ENCODE measurements around the gene PXDN.
"Not testable (repeated sequence)": the region's sequence is repeated elsewhere in the genome, so short reads cannot be mapped to it uniquely, and the experiment has no call there.

The PXDN gene

DNA sequence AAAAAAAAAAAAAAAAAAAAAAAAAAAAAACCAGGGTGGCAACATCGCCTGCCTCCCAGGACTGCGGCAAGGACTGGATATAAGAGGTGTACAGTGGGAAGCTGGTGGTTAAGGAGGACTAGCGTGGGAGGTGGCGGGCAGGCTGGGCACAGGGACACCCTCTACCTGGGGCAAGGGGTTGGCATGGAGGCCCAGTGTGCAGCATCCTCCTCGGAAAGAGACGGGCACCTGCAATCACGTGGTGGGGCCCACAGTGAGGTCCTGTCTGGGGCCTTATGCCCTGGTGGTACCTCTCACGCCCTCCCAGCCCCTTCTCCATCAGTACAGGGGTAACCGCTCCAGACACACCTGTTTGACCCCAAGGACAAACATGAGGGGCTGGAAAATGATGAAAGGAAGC, 27.9 kb downstream of the PXDN start:
- H3K9me3 Mint-ChIP-seq: no peaks in the 10 kb centered on the region
- no peak overlapping the region for H3K27ac Mint-ChIP-seq
- H3K4me3 Mint-ChIP-seq: no peak overlapping the region
- no peaks in the 10 kb centered on the region for H3K36me3 Mint-ChIP-seq (ENCODE audit: low read depth)
- DNase-seq: no peak
- peaks cover 3% of the 10 kb centered on the region for H3K27me3 Mint-ChIP-seq
- no peaks in the 10 kb centered on the region for H3K4me1 Mint-ChIP-seq (ENCODE audit: low read depth)

- not testable (repeated sequence) for H3K36me3 Mint-ChIP-seq (ENCODE audit: low read depth); H3K27ac Mint-ChIP-seq; H3K4me1 Mint-ChIP-seq (ENCODE audit: low read depth)
Observed at GRCh38 chr2:1716014-1716305, 28.4 kb downstream of the PXDN start.

DNA sequence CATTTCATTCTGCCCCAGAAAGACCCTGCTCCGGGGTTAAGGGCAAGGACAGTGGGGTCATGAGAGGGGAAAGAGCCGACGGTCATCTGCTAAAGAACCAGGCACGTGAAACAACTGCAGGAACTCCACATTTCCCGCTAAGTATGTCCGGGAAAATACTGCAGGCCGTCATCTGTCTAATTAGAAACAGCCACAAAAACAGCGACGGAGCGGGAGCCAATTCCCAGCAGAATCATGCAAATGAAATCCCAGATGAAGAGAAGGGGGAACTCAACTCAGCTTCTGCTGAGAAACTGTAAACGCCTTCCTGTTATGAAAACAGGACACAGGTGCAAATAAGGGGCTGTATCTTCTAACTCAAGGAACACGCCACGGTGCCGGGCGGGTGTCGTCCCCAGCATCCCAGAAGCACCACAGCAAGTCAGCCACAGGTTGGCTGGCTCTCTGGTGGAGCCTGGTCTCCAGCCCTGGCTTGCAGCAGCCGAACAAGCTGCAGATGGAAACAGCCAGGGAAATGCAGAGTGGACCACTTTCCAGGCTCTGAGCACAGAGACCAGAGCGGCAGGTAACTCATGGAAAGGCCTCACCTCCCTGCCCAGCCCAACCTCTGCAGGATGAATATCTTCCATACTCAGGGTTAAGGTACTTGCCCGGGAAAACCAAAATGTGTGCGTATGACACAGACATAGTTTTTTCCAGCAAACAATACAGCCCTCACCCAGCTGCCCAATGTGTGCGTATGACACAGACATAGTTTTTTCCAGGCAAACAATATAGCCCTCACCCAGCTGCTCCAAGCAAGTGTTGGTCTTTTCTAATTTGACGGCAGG, 28.9 kb downstream of the PXDN start:
- Mint-ChIP-seq H3K27ac (no peak overlapping the region), H3K4me3 (no peak overlapping the region), H3K27me3 (peaks cover 3% of the 10 kb centered on the region), H3K9me3 (no peaks in the 10 kb centered on the region), H3K4me1 (ENCODE audit: low read depth) (no peaks in the 10 kb centered on the region), H3K36me3 (ENCODE audit: low read depth) (no peaks in the 10 kb centered on the region)
- no peak for DNase-seq

More at GRCh38 chr2:1716014-1716305, 28.4 kb downstream of the PXDN start:
- H3K27me3 Mint-ChIP-seq, H3K9me3 Mint-ChIP-seq, DNase-seq, H3K4me3 Mint-ChIP-seq: not testable (repeated sequence)

- Mint-ChIP-seq H3K27ac (no peak overlapping the region), H3K27me3 (peaks cover 3% of the 10 kb centered on the region), H3K36me3 (ENCODE audit: low read depth) (no peaks in the 10 kb centered on the region), H3K4me3 (no peak overlapping the region), H3K9me3 (no peaks in the 10 kb centered on the region), H3K4me1 (ENCODE audit: low read depth) (no peaks in the 10 kb centered on the region)
- DNase-seq: no peak
Observed at GRCh38 chr2:1714291-1715064, 29.8 kb downstream of the PXDN start.

DNA sequence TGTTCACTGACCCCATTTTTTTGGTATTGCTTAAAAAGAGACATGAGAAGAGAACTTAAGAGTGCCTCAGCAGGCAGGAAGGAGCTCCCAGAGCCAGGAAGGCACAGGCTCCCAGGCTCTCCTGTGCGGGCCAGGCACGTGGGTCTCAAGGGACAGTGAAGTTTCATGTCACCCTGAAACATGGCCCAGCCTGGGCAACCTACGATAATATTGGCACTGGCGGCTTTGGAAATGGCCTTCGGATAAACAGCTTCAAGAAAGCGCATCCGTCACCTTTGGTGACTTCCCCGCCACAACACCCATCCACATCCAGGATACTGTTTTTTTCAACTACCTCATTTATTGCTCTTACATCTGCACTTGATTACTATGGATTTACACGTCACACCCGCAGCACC, 30.5 kb downstream of the PXDN start:
- H3K27me3 Mint-ChIP-seq: peaks cover 3% of the 10 kb centered on the region
- H3K4me1 Mint-ChIP-seq (ENCODE audit: low read depth): no peaks in the 10 kb centered on the region
- H3K4me3 Mint-ChIP-seq: no peak overlapping the region

DNA sequence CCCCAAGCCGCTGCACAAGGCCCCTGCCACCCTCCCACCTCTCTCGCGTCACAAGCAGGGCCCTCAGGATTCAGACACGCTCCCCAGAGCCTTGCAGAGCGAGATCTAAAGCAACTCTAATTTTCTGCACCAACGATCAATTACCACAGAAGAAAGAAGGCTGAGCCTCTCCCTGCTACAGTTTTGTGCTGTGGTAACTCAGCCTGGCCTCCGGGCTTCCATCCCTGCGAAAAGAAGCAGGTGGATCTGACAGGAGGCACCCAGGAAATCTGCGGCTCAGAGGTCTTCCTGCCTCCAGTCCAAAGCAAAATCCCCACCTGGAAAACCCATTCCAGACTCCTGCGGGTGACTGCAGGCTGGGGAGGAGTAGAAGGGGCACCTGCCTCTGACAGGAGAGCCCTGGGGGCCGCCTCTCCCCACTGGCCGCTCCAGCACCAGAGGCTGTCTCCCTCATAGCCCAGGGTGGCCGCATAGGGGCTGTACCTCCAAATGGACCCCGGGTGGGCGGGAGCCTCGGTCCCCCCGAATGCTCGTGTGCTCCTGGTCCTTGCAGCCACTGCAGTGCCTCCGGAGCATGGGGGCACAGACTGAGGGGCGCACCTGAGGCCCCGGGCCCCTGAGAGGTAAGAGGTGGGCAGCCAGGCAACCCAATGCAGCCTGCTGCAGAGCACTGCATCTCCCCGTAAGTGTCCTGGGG, 31.0 kb downstream of the PXDN start:
- H3K27ac Mint-ChIP-seq: no peak overlapping the region
- H3K9me3 Mint-ChIP-seq: no peaks in the 10 kb centered on the region
- peaks cover 3% of the 10 kb centered on the region for H3K27me3 Mint-ChIP-seq
- no peaks in the 10 kb centered on the region for H3K36me3 Mint-ChIP-seq (ENCODE audit: low read depth)
- H3K4me1 Mint-ChIP-seq (ENCODE audit: low read depth): no peaks in the 10 kb centered on the region
- no peak for DNase-seq
- no peak overlapping the region for H3K4me3 Mint-ChIP-seq

More for the DNA sequence above, 30.5 kb downstream of the PXDN start:
- H3K9me3 Mint-ChIP-seq: no peaks in the 10 kb centered on the region
- H3K27ac Mint-ChIP-seq: no peak overlapping the region
- no peak for DNase-seq
- no peaks in the 10 kb centered on the region for H3K36me3 Mint-ChIP-seq (ENCODE audit: low read depth)

- no peak overlapping the region for H3K4me3 Mint-ChIP-seq
- peaks cover 5% of the 10 kb centered on the region for H3K4me1 Mint-ChIP-seq (ENCODE audit: low read depth)
- H3K27me3 Mint-ChIP-seq: peaks cover 1% of the 10 kb centered on the region
- H3K9me3 Mint-ChIP-seq: no peaks in the 10 kb centered on the region
- H3K36me3 Mint-ChIP-seq (ENCODE audit: low read depth): no peaks in the 10 kb centered on the region
- no peak overlapping the region for H3K27ac Mint-ChIP-seq
- no peak for DNase-seq
Observed at GRCh38 chr2:1709946-1710560, 34.3 kb downstream of the PXDN start.

DNA sequence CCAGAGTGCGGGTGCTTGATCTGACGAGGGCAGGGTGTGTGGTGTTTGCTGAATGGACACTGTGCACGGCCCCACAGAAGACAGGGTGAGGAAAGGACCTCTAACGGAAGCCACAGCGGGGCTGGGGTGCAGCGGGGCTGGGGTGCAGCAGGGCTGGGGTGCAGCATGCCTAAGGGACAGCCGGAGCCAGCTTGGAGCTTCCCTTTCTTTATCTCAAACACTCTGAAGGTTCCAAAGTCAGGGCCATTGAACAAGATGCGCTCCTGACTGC, 35.0 kb downstream of the PXDN start:
- DNase-seq: no peak
- no peak overlapping the region for H3K27ac Mint-ChIP-seq
- no peaks in the 10 kb centered on the region for H3K9me3 Mint-ChIP-seq
- H3K4me1 Mint-ChIP-seq (ENCODE audit: low read depth): peaks cover 5% of the 10 kb centered on the region
- H3K36me3 Mint-ChIP-seq (ENCODE audit: low read depth): no peaks in the 10 kb centered on the region
- no peak overlapping the region for H3K4me3 Mint-ChIP-seq
- no peaks in the 10 kb centered on the region for H3K27me3 Mint-ChIP-seq

GRCh38 chr2:1708476-1709334, 35.6 kb downstream of the PXDN start:
- no peak overlapping the region for H3K27ac Mint-ChIP-seq
- DNase-seq: no peak
- no peak overlapping the region for H3K4me3 Mint-ChIP-seq
- H3K4me1 Mint-ChIP-seq (ENCODE audit: low read depth): peaks cover 5% of the 10 kb centered on the region
- no peaks in the 10 kb centered on the region for H3K27me3 Mint-ChIP-seq
- no peaks in the 10 kb centered on the region for H3K9me3 Mint-ChIP-seq
- H3K36me3 Mint-ChIP-seq (ENCODE audit: low read depth): no peaks in the 10 kb centered on the region

- Mint-ChIP-seq H3K36me3 (ENCODE audit: low read depth) (no peaks in the 10 kb centered on the region), H3K9me3 (no peaks in the 10 kb centered on the region), H3K27ac (no peak overlapping the region), H3K4me3 (no peak overlapping the region), H3K4me1 (ENCODE audit: low read depth) (peaks cover 5% of the 10 kb centered on the region), H3K27me3 (no peaks in the 10 kb centered on the region)
- no peak for DNase-seq
Observed at GRCh38 chr2:1707771-1708418, 36.4 kb downstream of the PXDN start.

- H3K36me3 Mint-ChIP-seq (ENCODE audit: low read depth); H3K27ac Mint-ChIP-seq; H3K27me3 Mint-ChIP-seq; DNase-seq; H3K4me1 Mint-ChIP-seq (ENCODE audit: low read depth); H3K4me3 Mint-ChIP-seq; H3K9me3 Mint-ChIP-seq: not testable (repeated sequence)
Observed at GRCh38 chr2:1706089-1706841, 38.0 kb downstream of the PXDN start.

- no peaks in the 10 kb centered on the region for H3K9me3 Mint-ChIP-seq
- no peak overlapping the region for H3K4me3 Mint-ChIP-seq
- no peaks in the 10 kb centered on the region for H3K27me3 Mint-ChIP-seq
- DNase-seq: no peak
- H3K36me3 Mint-ChIP-seq (ENCODE audit: low read depth): no peaks in the 10 kb centered on the region
- no peak overlapping the region for H3K27ac Mint-ChIP-seq
- peaks cover 5% of the 10 kb centered on the region for H3K4me1 Mint-ChIP-seq (ENCODE audit: low read depth)
Observed at GRCh38 chr2:1705557-1706076, 38.7 kb downstream of the PXDN start.
